HepG2 (cell line): ENCODE results near the gene PSMB2. TPM values are rescaled to one million over a fixed set of nuclear protein-coding genes. Genes with fewer than 3 reads are reported as not detected.

ENCODE experiments used
- ATAC-seq: fragments of 200-7000 bp; cut with Tn5 transposase; 3 replicates; pipeline ENCODE4 v1.9.1; 2020; ENCODE audit warnings: mild to moderate bottlenecking, moderate library complexity
- BruUV-seq: library from RNA; stranded (reverse); fragments of 400-500 nt; replicated peaks from 2 replicates; lab custom pipeline; 2021; lab: Mats Ljungman, UMichigan
- CTCF ChIA-PET: fragments of 300-600 bp; formaldehyde crosslinking; extraction: SDS; loops from one replicate; lab custom pipeline; 2021; ENCODE audit warnings: low total read pairs, inconsistent platforms, low intra/inter-chr PET ratio; lab: Yijun Ruan, JAX
- POLR2A ChIA-PET: fragments of 350-600 bp; sonication (Branson Sonifier 250); formaldehyde crosslinking; loops from one replicate; lab custom pipeline; 2020; ENCODE audit warnings: antibody characterized with exemption, inconsistent platforms; lab: Yijun Ruan, JAX
- DNase-seq: peaks from one replicate; pipeline ENCODE4 v3.0.0-alpha.2; 2015; ENCODE audit warnings: low spot score
- FAIRE-seq: peaks from 3 replicates; lab custom pipeline; 2011; peaks lifted over from hg19 to GRCh38; lab: Jason Lieb, UNC
- H2AFZ ChIP-seq: one replicate; pipeline ENCODE4 v1.6.1; 2011; ENCODE audit warnings: low read length, inconsistent platforms
- H3K27ac ChIP-seq: fragments of 300-600 bp; 3 replicates; pipeline ENCODE4 v1.8.0; 2011; ENCODE audit warnings: mixed run types, mild to moderate bottlenecking, mixed read lengths, low read length, inconsistent platforms; ENCODE audit not compliant: insufficient read depth; ENCODE audit errors: extremely low read length
- H3K27me3 ChIP-seq, 2 experiments: fragments of 200-600 bp in 1 of 2; 2 replicates in 1 of 2; 3 replicates in 1 of 2; pipeline versions ENCODE4 v1.6.0 to v1.8.0; 2011; ENCODE audit warnings: low read length in 2 of 2, mild to moderate bottlenecking in 2 of 2, moderate library complexity in 2 of 2, inconsistent platforms in 1 of 2; ENCODE audit not compliant: insufficient read depth in 2 of 2, control insufficient read depth in 1 of 2
- H3K36me3 ChIP-seq, 2 experiments: fragments of 200-600 bp in 1 of 2; replicated peaks in 1 of 2; 2 replicates in 1 of 2; 3 replicates in 1 of 2; pipeline versions ENCODE4 v1.5.1 to v1.8.0; 2011; ENCODE audit warnings: low read length in 2 of 2, inconsistent platforms in 1 of 2; ENCODE audit not compliant: insufficient read depth in 2 of 2, control insufficient read depth in 1 of 2
- H3K4me1 ChIP-seq: 2 replicates; pipeline ENCODE4 v1.5.1; 2012; ENCODE audit warnings: low read length, inconsistent platforms; ENCODE audit not compliant: insufficient read depth
- H3K4me2 ChIP-seq: 2 replicates; pipeline ENCODE4 v1.6.0; 2011; ENCODE audit warnings: low read depth, low read length, inconsistent platforms
- H3K4me3 ChIP-seq, 3 experiments: fragments of 200-600 bp in 1 of 3; sonication (generic), shearing (Covaris generic) in 1 of 3; replicated peaks in 1 of 3; 2 replicates each; pipeline ENCODE4 v1.5.1; 2011 to 2016; ENCODE audit warnings: low read length in 3 of 3, inconsistent platforms in 2 of 3, low read depth in 2 of 3, mild to moderate bottlenecking in 2 of 3, control low read depth in 1 of 3, mixed read lengths in 1 of 3; ENCODE audit not compliant: insufficient read depth in 1 of 3
- H3K79me2 ChIP-seq: one replicate; pipeline ENCODE4 v1.6.1; 2011; ENCODE audit warnings: low read length, inconsistent platforms; ENCODE audit not compliant: insufficient read depth
- H3K9ac ChIP-seq: 2 replicates; pipeline ENCODE4 v1.6.0; 2011; ENCODE audit warnings: mild to moderate bottlenecking, low read depth, low read length, inconsistent platforms; ENCODE audit not compliant: insufficient read depth
- H3K9me3 ChIP-seq: 2 replicates; pipeline ENCODE4 v1.5.1; 2012; ENCODE audit warnings: mild to moderate bottlenecking, low read length
- H4K20me1 ChIP-seq: 2 replicates; pipeline ENCODE4 v1.6.0; 2011; ENCODE audit warnings: inconsistent platforms, mild to moderate bottlenecking, low read length, moderate library complexity; ENCODE audit not compliant: insufficient read depth
- HIVEP1 ChIP-seq: sonication (generic); formaldehyde crosslinking; IDR thresholded peaks from 2 replicates; pipeline ENCODE4 v1.4.0; 2020; ENCODE audit warnings: mild to moderate bottlenecking, missing genetic modification reagents
- MTF1 ChIP-seq: sonication (generic); formaldehyde crosslinking; IDR thresholded peaks from 2 replicates; pipeline ENCODE4 v1.5.0; 2020; ENCODE audit warnings: missing genetic modification reagents
- MYNN ChIP-seq: sonication (generic); formaldehyde crosslinking; IDR thresholded peaks from 2 replicates; pipeline ENCODE4 v1.4.0; 2020; ENCODE audit warnings: mild to moderate bottlenecking, low read depth, missing genetic modification reagents
- PPARG ChIP-seq: conservative IDR thresholded peaks from 2 replicates; pipeline ENCODE4 v1.6.1; 2016; ENCODE audit warnings: missing biosample characterization, missing genetic modification reagents
- TP53 ChIP-seq: sonication (generic); formaldehyde crosslinking; conservative IDR thresholded peaks from 2 replicates; pipeline ENCODE4 v1.4.0; 2020; ENCODE audit warnings: missing genetic modification reagents
- ZIK1 ChIP-seq: sonication (generic); formaldehyde crosslinking; IDR thresholded peaks from 2 replicates; pipeline ENCODE4 v1.5.0; 2020; ENCODE audit warnings: mild to moderate bottlenecking, low read depth, missing genetic modification reagents, borderline replicate concordance
- ZNF264 ChIP-seq: sonication (generic); formaldehyde crosslinking; IDR thresholded peaks from 2 replicates; pipeline ENCODE4 v1.4.0; 2020; ENCODE audit warnings: missing genetic modification reagents
- ZNF570 ChIP-seq: sonication (generic); formaldehyde crosslinking; IDR thresholded peaks from 2 replicates; pipeline ENCODE4 v1.4.0; 2020; ENCODE audit warnings: mild to moderate bottlenecking, missing genetic modification reagents, borderline replicate concordance
- ZNF7 ChIP-seq: IDR thresholded peaks from 2 replicates; pipeline ENCODE4 v1.6.1; 2016; ENCODE audit warnings: missing biosample characterization, missing genetic modification reagents
- ZNF891 ChIP-seq: sonication (generic); formaldehyde crosslinking; IDR thresholded peaks from 2 replicates; pipeline ENCODE4 v1.5.0; 2020; ENCODE audit warnings: mild to moderate bottlenecking, missing genetic modification reagents
- WGBS: methylation state at CpG from one replicate; pipeline ENCODE4 v1.1.6; 2017; ENCODE audit warnings: low lambda C conversion rate; 5-methylcytosine and 5-hydroxymethylcytosine counted together
- in situ Hi-C: cut with HindIII; loops from 2 replicates; pipeline ENCODE4 v1.10.0; 2017; ENCODE audit warnings: low pct_unique_long_range_greater_than_20kb; ENCODE audit not compliant: extremely low pct_ligation_motif_present
- intact Hi-C: fragments of 100-400 bp; cut with micrococcal nuclease; formaldehyde crosslinking; loops from one replicate; pipeline ENCODE4 v1.10.0; 2022; ENCODE audit not compliant: unreplicated experiment
- polyA plus RNA-seq, 8 experiments: library from polyadenylated mRNA; depleted of rRNA in 3 of 8; stranded (reverse) in 7 of 8; unstranded in 1 of 8; fragments of >200 nt; fragmentation: Illumina TruSeq in 4 of 8; extraction: Trizol in 4 of 8; gene quantifications; 2 replicates each; pipeline versions ENCODE4 v1.2.1 to v1.2.3, GENCODE V29; 2011 to 2016; ENCODE audit warnings: low read depth in 4 of 8, missing spikeins in 1 of 8, mixed read lengths in 1 of 8; ENCODE audit not compliant: insufficient read depth in 1 of 8
- total RNA-seq, 5 experiments: library from RNA; depleted of rRNA; stranded (reverse); fragments of >200 nt; fragmentation: Illumina TruSeq; extraction: Trizol; gene quantifications; 2 replicates each; pipeline ENCODE4 v1.2.3, GENCODE V29; 2016; ENCODE audit warnings: low read depth in 1 of 5
- TF ChIP-seq, protein P1 (sequence below): sonication (generic); formaldehyde crosslinking; IDR thresholded peaks from 2 replicates; pipeline ENCODE4 v1.8.0; 2022; ENCODE audit warnings: missing genetic modification reagents, mild to moderate bottlenecking, moderate library complexity, borderline replicate concordance
- TF ChIP-seq, protein P2 (sequence below): sonication (generic); formaldehyde crosslinking; IDR thresholded peaks from 2 replicates; pipeline ENCODE4 v1.5.0; 2020; ENCODE audit warnings: mild to moderate bottlenecking, missing genetic modification reagents

Gene PSMB2
- total and polyA plus RNA-seq, 2 of the 13 experiments (the other 11 are each of a cell fraction or from before 2014, with no cell fraction given), result 60.6 to 62.2 TPM

DNA sequence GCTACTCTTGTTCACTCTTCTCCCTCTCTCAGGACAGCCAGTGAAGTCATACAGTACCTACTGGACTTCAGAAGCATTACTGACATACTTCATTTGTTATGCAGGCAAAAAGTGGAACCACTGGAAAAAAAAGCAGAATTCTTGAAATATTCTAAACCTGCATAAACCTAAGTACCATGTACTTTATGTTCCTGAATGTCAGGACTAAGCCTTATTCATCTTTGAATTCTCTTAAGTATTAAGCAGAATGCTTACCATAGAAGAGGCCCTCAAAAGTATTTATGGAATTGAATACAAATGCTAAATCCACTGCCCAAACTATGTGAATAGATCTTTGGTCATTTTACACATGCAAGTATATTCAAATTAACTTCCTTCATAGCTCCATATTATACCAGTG, 7.8 kb downstream of the PSMB2 start:
- TF ChIP-seq MYNN (CRISPR knock-in tag) (no peak), ZNF264 (CRISPR knock-in tag) (no peak), HIVEP1 (CRISPR knock-in tag) (no peak), ZIK1 (no peak)
- Histone ChIP-seq H3K4me2 (no peak overlapping the region), H3K4me1 (peaks cover 38% of the 10 kb centered on the region), H3K79me2 (peaks cover 45% of the 10 kb centered on the region), H3K36me3 (peaks cover 11 to 58% of the 10 kb centered on the region in 2 experiments), H3K4me3 (no peak overlapping the region), H3K27me3 (no peaks in the 10 kb centered on the region), H4K20me1 (peaks cover 2% of the 10 kb centered on the region; the same call in 1 of the 2 replicates), H3K9ac (no peak overlapping the region), H2AFZ (no peak overlapping the region), H3K9me3 (no peaks in the 10 kb centered on the region), H3K27ac (no peak overlapping the region)
- BruUV-seq, result no TSS peak
- ChIA-PET POLR2A (no interaction called here), CTCF (no interaction called here)
- DNase-seq (no peak), FAIRE-seq (no peak), ATAC-seq (no peak)
- in situ Hi-C loops, result no loop called here
- intact Hi-C loops, result no loop called here

DNA sequence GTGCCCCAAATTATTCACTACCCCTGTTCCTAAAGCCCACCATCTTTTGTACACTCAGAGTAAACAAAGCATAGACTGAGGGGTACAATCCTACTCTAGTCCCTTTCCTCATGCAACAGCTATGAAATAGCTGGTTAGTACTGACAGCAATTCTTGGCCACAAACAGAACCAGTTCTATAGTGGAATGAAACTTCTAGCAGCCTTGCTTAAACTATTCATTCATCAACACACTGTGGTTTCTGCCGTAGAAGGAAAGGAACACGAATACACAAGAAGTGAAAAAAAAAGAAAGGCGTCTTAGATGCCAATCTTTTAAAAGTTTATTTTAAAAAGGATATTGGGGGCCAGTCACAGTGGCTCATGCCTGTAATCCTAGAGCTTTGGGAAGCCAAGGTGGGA, 9.9 kb downstream of the PSMB2 start:
- ATAC-seq, result no peak
- Histone ChIP-seq H3K4me3 (no peak overlapping the region), H3K79me2 (peaks cover 30% of the 10 kb centered on the region), H3K27ac (no peak overlapping the region), H3K4me1 (peaks cover 30% of the 10 kb centered on the region), H3K9me3 (no peaks in the 10 kb centered on the region), H3K36me3 (peaks cover 12 to 64% of the 10 kb centered on the region in 2 experiments), H2AFZ (no peak overlapping the region), H3K4me2 (no peak overlapping the region), H4K20me1 (peaks cover 2% of the 10 kb centered on the region; the same call in 1 of the 2 replicates), H3K9ac (no peak overlapping the region), H3K27me3 (no peaks in the 10 kb centered on the region)
- BruUV-seq, result no TSS peak
- ChIA-PET CTCF (no interaction called here), POLR2A (no interaction called here)
- FAIRE-seq, result no peak
- 98% methylated on average over 3 of the region's 3 CpGs for WGBS
- DNase-seq, result no peak
- intact Hi-C loops (no loop called here), in situ Hi-C loops (no loop called here)
- no peak for TF ChIP-seq ZNF7
- no peak for TF ChIP-seq ZNF570 (CRISPR knock-in tag)
- TF ChIP-seq, protein P1, sequence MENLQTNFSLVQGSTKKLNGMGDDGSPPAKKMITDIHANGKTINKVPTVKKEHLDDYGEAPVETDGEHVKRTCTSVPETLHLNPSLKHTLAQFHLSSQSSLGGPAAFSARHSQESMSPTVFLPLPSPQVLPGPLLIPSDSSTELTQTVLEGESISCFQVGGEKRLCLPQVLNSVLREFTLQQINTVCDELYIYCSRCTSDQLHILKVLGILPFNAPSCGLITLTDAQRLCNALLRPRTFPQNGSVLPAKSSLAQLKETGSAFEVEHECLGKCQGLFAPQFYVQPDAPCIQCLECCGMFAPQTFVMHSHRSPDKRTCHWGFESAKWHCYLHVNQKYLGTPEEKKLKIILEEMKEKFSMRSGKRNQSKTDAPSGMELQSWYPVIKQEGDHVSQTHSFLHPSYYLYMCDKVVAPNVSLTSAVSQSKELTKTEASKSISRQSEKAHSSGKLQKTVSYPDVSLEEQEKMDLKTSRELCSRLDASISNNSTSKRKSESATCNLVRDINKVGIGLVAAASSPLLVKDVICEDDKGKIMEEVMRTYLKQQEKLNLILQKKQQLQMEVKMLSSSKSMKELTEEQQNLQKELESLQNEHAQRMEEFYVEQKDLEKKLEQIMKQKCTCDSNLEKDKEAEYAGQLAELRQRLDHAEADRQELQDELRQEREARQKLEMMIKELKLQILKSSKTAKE (CRISPR knock-in tag), result no peak
- no peak for TF ChIP-seq PPARG (CRISPR knock-in tag)
- no peak for TF ChIP-seq ZNF891 (CRISPR knock-in tag)
- no peak for TF ChIP-seq MTF1 (CRISPR knock-in tag)
- TF ChIP-seq TP53 (CRISPR knock-in tag), result no peak
- TF ChIP-seq, protein P2, sequence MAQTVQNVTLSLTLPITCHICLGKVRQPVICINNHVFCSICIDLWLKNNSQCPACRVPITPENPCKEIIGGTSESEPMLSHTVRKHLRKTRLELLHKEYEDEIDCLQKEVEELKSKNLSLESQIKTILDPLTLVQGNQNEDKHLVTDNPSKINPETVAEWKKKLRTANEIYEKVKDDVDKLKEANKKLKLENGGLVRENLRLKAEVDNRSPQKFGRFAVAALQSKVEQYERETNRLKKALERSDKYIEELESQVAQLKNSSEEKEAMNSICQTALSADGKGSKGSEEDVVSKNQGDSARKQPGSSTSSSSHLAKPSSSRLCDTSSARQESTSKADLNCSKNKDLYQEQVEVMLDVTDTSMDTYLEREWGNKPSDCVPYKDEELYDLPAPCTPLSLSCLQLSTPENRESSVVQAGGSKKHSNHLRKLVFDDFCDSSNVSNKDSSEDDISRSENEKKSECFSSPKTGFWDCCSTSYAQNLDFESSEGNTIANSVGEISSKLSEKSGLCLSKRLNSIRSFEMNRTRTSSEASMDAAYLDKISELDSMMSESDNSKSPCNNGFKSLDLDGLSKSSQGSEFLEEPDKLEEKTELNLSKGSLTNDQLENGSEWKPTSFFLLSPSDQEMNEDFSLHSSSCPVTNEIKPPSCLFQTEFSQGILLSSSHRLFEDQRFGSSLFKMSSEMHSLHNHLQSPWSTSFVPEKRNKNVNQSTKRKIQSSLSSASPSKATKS (CRISPR knock-in tag), result no peak
